GM12878 (cell line): ENCODE data around the gene SOWAHD.

ENCODE experiments used
- HDAC6 ChIP-seq: fragments of 200-600 bp; sonication (generic); IDR thresholded peaks from one replicate; pipeline ENCODE4 v1.8.0; 2017; ENCODE audit warnings: antibody characterized with exemption; ENCODE audit not compliant: unreplicated experiment
- MTA2 ChIP-seq: fragments of 450-650 bp; IDR thresholded peaks from 2 replicates; pipeline ENCODE4 v1.6.1; 2016; ENCODE audit warnings: low read depth, mild to moderate bottlenecking, moderate library complexity
- MYC ChIP-seq: IDR thresholded peaks from 2 replicates; pipeline ENCODE4 v1.6.1; 2011; ENCODE audit warnings: mild to moderate bottlenecking, low read length, moderate library complexity, inconsistent platforms; ENCODE audit not compliant: insufficient read depth, insufficient replicate concordance, insufficient read length, severe bottlenecking
- NFXL1 ChIP-seq: fragments of 450-650 bp; IDR thresholded peaks from 2 replicates; pipeline ENCODE4 v1.6.1; 2017; ENCODE audit warnings: antibody characterized with exemption, mild to moderate bottlenecking, borderline replicate concordance
- POLR2A ChIP-seq: IDR thresholded peaks from 2 replicates; pipeline ENCODE4 v1.6.1; 2011; ENCODE audit warnings: low read depth, mild to moderate bottlenecking, low read length
- SMC3 ChIP-seq: IDR thresholded peaks from 2 replicates; pipeline ENCODE4 v1.6.1; 2011; ENCODE audit warnings: low read length, improper control_type of control experiment, borderline replicate concordance

DNA sequence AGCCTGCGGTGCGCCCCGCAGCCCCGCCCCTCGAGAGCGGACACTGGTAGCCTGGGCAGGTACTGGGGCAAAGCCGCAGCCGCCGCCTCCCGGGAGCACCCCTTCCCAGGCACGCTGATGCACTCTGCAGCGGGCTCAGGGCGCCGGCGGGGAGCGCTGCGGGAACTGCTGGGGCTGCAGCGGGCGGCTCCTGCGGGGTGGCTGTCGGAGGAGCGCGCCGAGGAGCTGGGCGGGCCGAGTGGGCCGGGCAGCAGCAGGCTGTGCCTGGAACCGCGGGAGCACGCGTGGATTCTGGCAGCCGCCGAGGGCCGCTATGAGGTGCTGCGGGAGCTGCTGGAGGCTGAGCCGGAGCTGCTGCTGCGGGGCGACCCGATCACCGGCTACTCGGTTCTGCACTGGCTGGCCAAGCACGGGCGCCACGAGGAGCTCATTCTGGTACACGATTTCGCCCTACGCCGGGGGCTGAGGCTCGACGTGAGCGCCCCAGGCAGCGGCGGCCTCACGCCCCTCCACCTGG, 401 bp downstream of the SOWAHD start:
- TF ChIP-seq NFXL1 = no peak
- TF ChIP-seq SMC3 = no peak
- TF ChIP-seq POLR2A = no peak
- no peak for TF ChIP-seq MYC
- no peak for TF ChIP-seq HDAC6
- TF ChIP-seq MTA2 = no peak
